K562 (cell line): ENCODE data around the gene IGSF21. TPM values are rescaled to one million over a fixed set of nuclear protein-coding genes. Genes with fewer than 3 reads are reported as not detected.

ENCODE experiments used
- HNRNPUL1 ChIP-seq: fragments of 200-400 bp; formaldehyde crosslinking; IDR thresholded peaks from 2 replicates; pipeline ENCODE4 v1.6.1; 2017; ENCODE audit warnings: low read length
- SIN3A ChIP-seq, 2 experiments: fragments of 150-350 bp in 1 of 2; IDR thresholded peaks; 2 replicates each; pipeline ENCODE4 v1.6.1; 2011 to 2016; ENCODE audit warnings: borderline replicate concordance in 2 of 2, low read depth in 2 of 2, low read length in 2 of 2, mild to moderate bottlenecking in 2 of 2, moderate library complexity in 2 of 2; ENCODE audit not compliant: control insufficient read depth in 1 of 2
- STAT5B ChIP-seq: fragments of 250-450 bp; sonication (Bioruptor Pico); IDR thresholded peaks from 2 replicates; pipeline ENCODE4 v1.8.0; 2021; ENCODE audit warnings: mild to moderate bottlenecking, inconsistent platforms
- ZFPM2 ChIP-seq: fragments of 250-450 bp; sonication (Bioruptor Pico); IDR thresholded peaks from 2 replicates; pipeline ENCODE4 v1.5.1; 2022; ENCODE audit warnings: mild to moderate bottlenecking
- ZNF12 ChIP-seq: sonication (generic); formaldehyde crosslinking; IDR thresholded peaks from 2 replicates; pipeline ENCODE4 v1.4.0; 2020; ENCODE audit warnings: mild to moderate bottlenecking, missing genetic modification reagents
- polyA plus RNA-seq, 8 experiments: library from polyadenylated mRNA; depleted of rRNA in 4 of 8; stranded (reverse) in 5 of 8; unstranded in 3 of 8; fragments of >200 nt; fragmentation: Nextera tagmentation in 2 of 8; fragmentation: Illumina TruSeq in 1 of 8; extraction: Ambion mirVana in 2 of 8; extraction: Trizol in 1 of 8; gene quantifications; 2 replicates each; pipeline versions ENCODE4 v1.2.1 to v1.2.3, GENCODE V29; 2011 to 2014; ENCODE audit warnings: inconsistent platforms in 1 of 8, missing spikeins in 1 of 8
- total RNA-seq, 7 experiments: library from RNA; depleted of rRNA in 6 of 7; stranded (reverse); fragments of >200 nt in 6 of 7; fragmentation: Illumina TruSeq in 2 of 7; extraction: Trizol in 2 of 7; gene quantifications; 2 replicates each; pipeline versions ENCODE4 v1.2.1 to v1.2.3, GENCODE V29; 2011 to 2021; ENCODE audit warnings: low replicate concordance in 1 of 7
- TF ChIP-seq, protein P1 (sequence below), 2 experiments: fragments of 450-650 bp in 1 of 2; sonication (generic) in 1 of 2; formaldehyde crosslinking; conservative IDR thresholded peaks; 2 replicates each; pipeline versions ENCODE4 v1.4.0 to v1.8.1; 2020 to 2022; ENCODE audit warnings: mild to moderate bottlenecking in 1 of 2, missing genetic modification reagents in 1 of 2
- TF ChIP-seq, protein P2 (sequence below): fragments of 250-450 bp; sonication (Bioruptor Pico); IDR thresholded peaks from 2 replicates; pipeline ENCODE4 v1.5.0; 2021; ENCODE audit warnings: mild to moderate bottlenecking, borderline replicate concordance
- TF ChIP-seq, protein P3 (sequence below): fragments of 450-650 bp; IDR thresholded peaks from 2 replicates; pipeline ENCODE4 v1.7.1; 2018; ENCODE audit warnings: mild to moderate bottlenecking, low read depth; ENCODE audit not compliant: partially characterized antibody
- TF ChIP-seq, protein P4 (sequence below), 2 experiments: fragments of 150-350 bp in 1 of 2; IDR thresholded peaks; 2 replicates each; pipeline ENCODE4 v1.6.1; 2012 to 2016; ENCODE audit warnings: low read depth in 2 of 2, low read length in 2 of 2, mild to moderate bottlenecking in 1 of 2, moderate library complexity in 1 of 2

Gene IGSF21
- total and polyA plus RNA-seq, 9 of the 15 experiments (the other 6 are each of a cell fraction or from before 2014, with no cell fraction given), result not detected

DNA sequence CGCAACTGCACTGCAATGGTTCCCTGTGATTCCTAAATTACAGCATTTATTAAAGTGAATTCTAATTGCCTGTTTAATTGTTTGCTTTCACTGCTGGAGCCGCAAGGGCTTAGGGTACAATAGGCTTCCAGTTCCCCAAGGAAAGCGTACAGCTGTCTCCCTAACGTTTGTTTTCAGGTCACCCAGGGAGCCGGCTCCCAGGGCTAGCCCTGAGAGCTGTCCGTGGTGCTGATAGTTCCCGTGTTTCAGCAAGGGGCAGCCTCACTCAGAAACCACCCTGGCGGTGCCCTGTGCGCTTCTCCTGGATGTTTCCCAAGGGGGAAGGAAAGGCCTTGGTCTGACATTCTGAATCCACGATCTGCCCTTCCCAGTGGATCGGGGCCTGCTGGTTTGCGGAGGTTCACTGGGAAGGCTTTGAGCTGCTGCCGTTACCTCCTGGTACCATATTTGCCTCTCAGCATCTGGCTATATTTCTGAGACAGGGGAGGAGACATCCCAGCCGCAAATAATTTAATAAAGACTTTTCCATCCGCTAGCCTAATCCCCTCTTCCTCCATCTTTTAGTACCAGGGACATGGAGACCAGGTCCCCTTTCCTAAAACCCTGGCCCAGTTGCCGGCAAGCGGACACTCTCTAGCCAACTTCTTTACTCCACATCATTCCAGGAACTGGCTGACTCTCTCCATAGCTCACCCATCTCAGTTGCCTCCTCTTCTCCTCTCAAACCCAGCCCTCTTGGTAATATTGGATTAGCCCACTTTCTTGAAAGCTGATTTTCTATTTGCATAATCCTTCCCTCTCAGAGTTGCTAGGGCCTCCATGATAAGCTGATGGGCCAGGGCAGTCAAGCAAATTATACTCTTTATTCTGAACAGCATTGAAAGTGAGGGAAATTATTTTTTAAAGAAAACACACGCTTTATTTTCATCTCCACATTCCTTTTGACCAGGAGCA, 149.0 kb downstream of the IGSF21 start (continued):
- TF ChIP-seq SIN3A (IDR thresholded peaks at IDR 0.05; ENCODE audit: borderline replicate concordance in 2 of 2, control insufficient read depth in 1 of 2, low read depth in 2 of 2, low read length in 2 of 2) (no peak), STAT5B (CRISPR knock-in tag) (no peak), ZFPM2 (CRISPR knock-in tag) (no peak), ZNF12 (no peak), HNRNPUL1 (no peak)
- TF ChIP-seq, protein P1, sequence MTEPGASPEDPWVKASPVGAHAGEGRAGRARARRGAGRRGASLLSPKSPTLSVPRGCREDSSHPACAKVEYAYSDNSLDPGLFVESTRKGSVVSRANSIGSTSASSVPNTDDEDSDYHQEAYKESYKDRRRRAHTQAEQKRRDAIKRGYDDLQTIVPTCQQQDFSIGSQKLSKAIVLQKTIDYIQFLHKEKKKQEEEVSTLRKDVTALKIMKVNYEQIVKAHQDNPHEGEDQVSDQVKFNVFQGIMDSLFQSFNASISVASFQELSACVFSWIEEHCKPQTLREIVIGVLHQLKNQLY (CRISPR knock-in tag; conservative IDR thresholded peaks at IDR 0.05), result no peak
- TF ChIP-seq, protein P2, sequence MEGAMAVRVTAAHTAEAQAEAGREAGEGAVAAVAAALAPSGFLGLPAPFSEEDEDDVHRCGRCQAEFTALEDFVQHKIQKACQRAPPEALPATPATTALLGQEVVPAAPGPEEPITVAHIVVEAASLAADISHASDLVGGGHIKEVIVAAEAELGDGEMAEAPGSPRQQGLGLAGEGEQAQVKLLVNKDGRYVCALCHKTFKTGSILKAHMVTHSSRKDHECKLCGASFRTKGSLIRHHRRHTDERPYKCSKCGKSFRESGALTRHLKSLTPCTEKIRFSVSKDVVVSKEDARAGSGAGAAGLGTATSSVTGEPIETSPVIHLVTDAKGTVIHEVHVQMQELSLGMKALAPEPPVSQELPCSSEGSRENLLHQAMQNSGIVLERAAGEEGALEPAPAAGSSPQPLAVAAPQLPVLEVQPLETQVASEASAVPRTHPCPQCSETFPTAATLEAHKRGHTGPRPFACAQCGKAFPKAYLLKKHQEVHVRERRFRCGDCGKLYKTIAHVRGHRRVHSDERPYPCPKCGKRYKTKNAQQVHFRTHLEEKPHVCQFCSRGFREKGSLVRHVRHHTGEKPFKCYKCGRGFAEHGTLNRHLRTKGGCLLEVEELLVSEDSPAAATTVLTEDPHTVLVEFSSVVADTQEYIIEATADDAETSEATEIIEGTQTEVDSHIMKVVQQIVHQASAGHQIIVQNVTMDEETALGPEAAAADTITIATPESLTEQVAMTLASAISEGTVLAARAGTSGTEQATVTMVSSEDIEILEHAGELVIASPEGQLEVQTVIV, result no peak
- TF ChIP-seq, protein P3, sequence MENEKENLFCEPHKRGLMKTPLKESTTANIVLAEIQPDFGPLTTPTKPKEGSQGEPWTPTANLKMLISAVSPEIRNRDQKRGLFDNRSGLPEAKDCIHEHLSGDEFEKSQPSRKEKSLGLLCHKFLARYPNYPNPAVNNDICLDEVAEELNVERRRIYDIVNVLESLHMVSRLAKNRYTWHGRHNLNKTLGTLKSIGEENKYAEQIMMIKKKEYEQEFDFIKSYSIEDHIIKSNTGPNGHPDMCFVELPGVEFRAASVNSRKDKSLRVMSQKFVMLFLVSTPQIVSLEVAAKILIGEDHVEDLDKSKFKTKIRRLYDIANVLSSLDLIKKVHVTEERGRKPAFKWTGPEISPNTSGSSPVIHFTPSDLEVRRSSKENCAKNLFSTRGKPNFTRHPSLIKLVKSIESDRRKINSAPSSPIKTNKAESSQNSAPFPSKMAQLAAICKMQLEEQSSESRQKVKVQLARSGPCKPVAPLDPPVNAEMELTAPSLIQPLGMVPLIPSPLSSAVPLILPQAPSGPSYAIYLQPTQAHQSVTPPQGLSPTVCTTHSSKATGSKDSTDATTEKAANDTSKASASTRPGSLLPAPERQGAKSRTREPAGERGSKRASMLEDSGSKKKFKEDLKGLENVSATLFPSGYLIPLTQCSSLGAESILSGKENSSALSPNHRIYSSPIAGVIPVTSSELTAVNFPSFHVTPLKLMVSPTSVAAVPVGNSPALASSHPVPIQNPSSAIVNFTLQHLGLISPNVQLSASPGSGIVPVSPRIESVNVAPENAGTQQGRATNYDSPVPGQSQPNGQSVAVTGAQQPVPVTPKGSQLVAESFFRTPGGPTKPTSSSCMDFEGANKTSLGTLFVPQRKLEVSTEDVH, result no peak
- TF ChIP-seq, protein P4, sequence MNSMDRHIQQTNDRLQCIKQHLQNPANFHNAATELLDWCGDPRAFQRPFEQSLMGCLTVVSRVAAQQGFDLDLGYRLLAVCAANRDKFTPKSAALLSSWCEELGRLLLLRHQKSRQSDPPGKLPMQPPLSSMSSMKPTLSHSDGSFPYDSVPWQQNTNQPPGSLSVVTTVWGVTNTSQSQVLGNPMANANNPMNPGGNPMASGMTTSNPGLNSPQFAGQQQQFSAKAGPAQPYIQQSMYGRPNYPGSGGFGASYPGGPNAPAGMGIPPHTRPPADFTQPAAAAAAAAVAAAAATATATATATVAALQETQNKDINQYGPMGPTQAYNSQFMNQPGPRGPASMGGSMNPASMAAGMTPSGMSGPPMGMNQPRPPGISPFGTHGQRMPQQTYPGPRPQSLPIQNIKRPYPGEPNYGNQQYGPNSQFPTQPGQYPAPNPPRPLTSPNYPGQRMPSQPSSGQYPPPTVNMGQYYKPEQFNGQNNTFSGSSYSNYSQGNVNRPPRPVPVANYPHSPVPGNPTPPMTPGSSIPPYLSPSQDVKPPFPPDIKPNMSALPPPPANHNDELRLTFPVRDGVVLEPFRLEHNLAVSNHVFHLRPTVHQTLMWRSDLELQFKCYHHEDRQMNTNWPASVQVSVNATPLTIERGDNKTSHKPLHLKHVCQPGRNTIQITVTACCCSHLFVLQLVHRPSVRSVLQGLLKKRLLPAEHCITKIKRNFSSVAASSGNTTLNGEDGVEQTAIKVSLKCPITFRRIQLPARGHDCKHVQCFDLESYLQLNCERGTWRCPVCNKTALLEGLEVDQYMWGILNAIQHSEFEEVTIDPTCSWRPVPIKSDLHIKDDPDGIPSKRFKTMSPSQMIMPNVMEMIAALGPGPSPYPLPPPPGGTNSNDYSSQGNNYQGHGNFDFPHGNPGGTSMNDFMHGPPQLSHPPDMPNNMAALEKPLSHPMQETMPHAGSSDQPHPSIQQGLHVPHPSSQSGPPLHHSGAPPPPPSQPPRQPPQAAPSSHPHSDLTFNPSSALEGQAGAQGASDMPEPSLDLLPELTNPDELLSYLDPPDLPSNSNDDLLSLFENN (IDR thresholded peaks at IDR 0.05; ENCODE audit: low read depth in 2 of 2, low read length in 2 of 2), result no peak
